Measurements from ENCODE around the gene KRT6A.

DNA sequence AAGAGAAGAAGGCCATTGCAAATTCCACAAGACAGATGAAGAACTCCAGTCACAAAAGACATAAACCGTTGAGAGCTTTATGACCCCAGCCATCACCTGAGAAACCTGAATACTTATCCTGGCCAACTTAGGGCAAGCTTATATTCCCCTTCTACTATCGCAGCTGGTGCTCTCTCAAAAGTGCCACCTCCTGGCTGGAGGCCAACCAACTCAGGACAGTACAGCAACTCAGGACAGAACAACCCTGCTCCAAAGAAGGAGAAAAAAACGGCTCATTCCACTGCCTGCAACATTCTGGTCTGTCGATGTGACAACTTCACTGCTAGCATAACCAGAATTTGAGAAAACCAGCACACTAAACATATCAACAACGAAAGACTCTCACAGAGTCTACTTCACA is 31.4 kb downstream of the KRT6A start:
- TF ChIP-seq GATA2 (IDR thresholded peaks at IDR 0.05; ENCODE audit: low read depth, low read length) (no peak), GATA3 (IDR thresholded peaks at IDR 0.05; ENCODE audit: low read depth, low read length) (no peak)
